Heart left ventricle (tissue), 13 donors: Measurements from ENCODE around the gene EML1.

Experiments used
- CTCF ChIP-seq, 12 donors: fragments of 200-600 bp; sonication (generic) in 4 of 12; IDR thresholded peaks; one replicate each; pipeline versions ENCODE4 v1.5.0 to v1.8.0; 2018 to 2022; ENCODE audit warnings: antibody characterized with exemption in 12 of 12, mild to moderate bottlenecking in 5 of 12
- POLR2A ChIP-seq, 2 donors: fragments of 450-650 bp; IDR thresholded peaks; one replicate each; pipeline ENCODE4 v1.6.1; 2017; ENCODE audit warnings: antibody characterized with exemption in 2 of 2, mild to moderate bottlenecking in 2 of 2, moderate library complexity in 2 of 2
- donor health status: ischemic (EF 13 %, LVEDD 7.1; RV severe dilation, severe dysfunction).
- donor health status: DM: no; HTN: yes; CAD: no.
- donor health status: DM: no; HTN: no; CAD: no.
- donor health status: ischemic (EF 25% LVEDD 6.9; RV normal size, moderate dysfunction).
- donor health status: ischemic (EF 25% LVEDD 5.7; RV mildly dilated, moderate dysfunction).
- donor health status: ischemic (EF 35%, LVEDD 5.7; RV mildly dilated, moderate dysfunction).
- donor health status: nonischemic (EF 11% LVEDD 7.7; RV severe dilation, severe dysfunction).
- donor health status: DM: yes; HTN: yes; CAD: no.
- donor health status: PGD.
- donor health status: ischemic (EF 29% LVEDD 5.4; RV normal size, mild dysfunction).
- donor health status: nonischemic (EF 23%, LVEDD 6.1; RV moderate dilation, normal function).

- TF ChIP-seq POLR2A (IDR thresholded peaks at IDR 0.05) (no peak), CTCF (IDR thresholded peaks at IDR 0.05) (no peak)
Observed at GRCh38 chr14:99747167-99747566, 46.0 kb upstream of the EML1 start.
